Measurements from ENCODE around the gene MACROD1. TPM values are rescaled to one million over a fixed set of nuclear protein-coding genes. Genes with fewer than 3 reads are reported as not detected.

MACROD1 gene
- total and polyA plus RNA-seq, 10 of the 15 experiments (the other 5 are each of a cell fraction or from before 2014, with no cell fraction given): 1.2 to 22.7 (median 11.3) TPM; not detected in 1

DNA sequence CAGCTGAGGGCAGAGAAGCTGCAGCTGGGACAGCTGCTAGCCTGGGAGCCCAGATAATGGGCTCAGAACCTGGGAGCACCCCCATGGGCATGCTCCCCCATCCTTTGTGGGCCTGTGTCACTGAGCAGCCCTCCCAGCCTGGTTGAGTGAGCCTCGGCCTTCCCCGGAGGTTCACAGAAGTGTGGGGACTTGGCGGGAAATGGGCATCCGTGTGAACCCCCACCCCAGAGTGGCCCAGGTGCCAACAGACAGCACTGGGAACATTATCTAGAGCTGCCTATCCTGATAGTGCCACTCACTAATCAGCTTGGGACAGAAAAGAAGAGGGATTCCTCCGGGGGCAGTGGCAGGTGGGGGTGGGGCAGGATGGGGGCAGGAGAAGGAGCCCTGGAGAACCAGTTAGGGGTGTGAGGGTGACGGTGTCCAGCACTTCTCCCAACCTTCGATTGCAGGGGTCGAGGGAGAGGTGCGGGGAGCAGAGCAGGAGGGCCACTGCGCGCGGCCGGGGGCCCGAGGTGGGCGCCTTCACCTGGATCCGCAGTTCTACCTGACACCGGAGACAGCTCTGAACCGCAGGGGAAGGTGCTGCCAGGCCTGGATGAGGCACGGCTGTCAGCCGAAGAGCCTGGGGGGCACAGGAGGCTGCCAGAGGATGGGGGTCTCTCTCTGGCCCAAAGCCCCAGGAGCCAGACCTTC, 97.1 kb downstream of the MACROD1 start:
- POLR2A ChIA-PET: no interaction called here
- Histone ChIP-seq H3K4me3 (no peak overlapping the region), H4K20me1 (ENCODE audit: control insufficient read depth, insufficient read depth) (no peaks in the 10 kb centered on the region), H2AFZ (ENCODE audit: control insufficient read depth, low read depth, low read length) (no peak overlapping the region), H3K79me2 (ENCODE audit: control insufficient read depth, insufficient read depth, low read length) (no peaks in the 10 kb centered on the region), H3K27me3 (replicated peaks in 1 of 2; ENCODE audit: control insufficient read depth in 2 of 2, insufficient read depth in 2 of 2, low read length in 1 of 2) (no peaks in the 10 kb centered on the region; a peak in 3 of 4 replicates), H3K27ac (ENCODE audit: control insufficient read depth, insufficient read depth) (no peak overlapping the region), H3K4me2 (ENCODE audit: control insufficient read depth, insufficient read depth) (no peak overlapping the region), H3K4me1 (ENCODE audit: control insufficient read depth, insufficient read depth, low read length) (no peaks in the 10 kb centered on the region), H3K9ac (ENCODE audit: control insufficient read depth, insufficient read depth, low read length) (no peak overlapping the region), H3K9me3 (replicated peaks; ENCODE audit: control insufficient read depth, insufficient read depth, low read length) (no peaks in the 10 kb centered on the region), H3K36me3 (ENCODE audit: control insufficient read depth in 2 of 2, insufficient read depth in 2 of 2, low read length in 1 of 2) (no peaks in the 10 kb centered on the region)
- FAIRE-seq: no peak
- in situ Hi-C loops (cut with MboI) (no loop called here), intact Hi-C loops (cut with micrococcal nuclease; ENCODE audit: unreplicated experiment) (no loop called here)
- CTCF ChIA-PET: no interaction called here
- SMC1A ChIA-PET (ENCODE audit: uncharacterized antibody, unreplicated experiment): no interaction called here
- RAD21 ChIA-PET (ENCODE audit: unreplicated experiment): no interaction called here
- no peak for DNase-seq (ENCODE audit: low read depth, low spot score)
- no peak for TF ChIP-seq HDGF (IDR thresholded peaks at IDR 0.05)
- TF ChIP-seq MTA2 (IDR thresholded peaks at IDR 0.05; ENCODE audit: low read depth): no peak
- no peak for TF ChIP-seq BMI1 (IDR thresholded peaks at IDR 0.05; ENCODE audit: borderline replicate concordance)
- TF ChIP-seq EGR1 (IDR thresholded peaks at IDR 0.05; ENCODE audit: borderline replicate concordance in 1 of 2, low read depth in 2 of 2, low read length in 2 of 2): no peak
- TF ChIP-seq CHD4 (IDR thresholded peaks at IDR 0.05): no peak
- no peak for TF ChIP-seq ZNF217 (IDR thresholded peaks at IDR 0.05)
- TF ChIP-seq, protein P1, sequence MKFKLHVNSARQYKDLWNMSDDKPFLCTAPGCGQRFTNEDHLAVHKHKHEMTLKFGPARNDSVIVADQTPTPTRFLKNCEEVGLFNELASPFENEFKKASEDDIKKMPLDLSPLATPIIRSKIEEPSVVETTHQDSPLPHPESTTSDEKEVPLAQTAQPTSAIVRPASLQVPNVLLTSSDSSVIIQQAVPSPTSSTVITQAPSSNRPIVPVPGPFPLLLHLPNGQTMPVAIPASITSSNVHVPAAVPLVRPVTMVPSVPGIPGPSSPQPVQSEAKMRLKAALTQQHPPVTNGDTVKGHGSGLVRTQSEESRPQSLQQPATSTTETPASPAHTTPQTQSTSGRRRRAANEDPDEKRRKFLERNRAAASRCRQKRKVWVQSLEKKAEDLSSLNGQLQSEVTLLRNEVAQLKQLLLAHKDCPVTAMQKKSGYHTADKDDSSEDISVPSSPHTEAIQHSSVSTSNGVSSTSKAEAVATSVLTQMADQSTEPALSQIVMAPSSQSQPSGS (IDR thresholded peaks at IDR 0.05; ENCODE audit: low read length): no peak
- TF ChIP-seq ASH2L (IDR thresholded peaks at IDR 0.05; ENCODE audit: borderline replicate concordance, low read depth): no peak
- no peak for TF ChIP-seq KLF5 (IDR thresholded peaks at IDR 0.05; ENCODE audit: partially characterized antibody)
- no peak for TF ChIP-seq NBN (IDR thresholded peaks at IDR 0.05)
- TF ChIP-seq JUND (IDR thresholded peaks at IDR 0.05; ENCODE audit: low read depth, low read length): no peak
- no peak for TF ChIP-seq MYC (IDR thresholded peaks at IDR 0.05; ENCODE audit: insufficient read depth, insufficient read length, insufficient replicate concordance, low read length, severe bottlenecking)
- no peak for TF ChIP-seq ZNF207 (IDR thresholded peaks at IDR 0.05; ENCODE audit: borderline replicate concordance)
- 65% methylated on average over 19 of the region's 20 CpGs for WGBS (ENCODE audit: insufficient coverage, insufficient replicate concordance, low lambda C conversion rate, missing lambda C conversion rate)
- BruUV-seq (replicated peaks): no TSS peak
- no peak for ATAC-seq

Data from GM12878 (cell line).